Measurements from ENCODE around the gene TACSTD2.

DNA sequence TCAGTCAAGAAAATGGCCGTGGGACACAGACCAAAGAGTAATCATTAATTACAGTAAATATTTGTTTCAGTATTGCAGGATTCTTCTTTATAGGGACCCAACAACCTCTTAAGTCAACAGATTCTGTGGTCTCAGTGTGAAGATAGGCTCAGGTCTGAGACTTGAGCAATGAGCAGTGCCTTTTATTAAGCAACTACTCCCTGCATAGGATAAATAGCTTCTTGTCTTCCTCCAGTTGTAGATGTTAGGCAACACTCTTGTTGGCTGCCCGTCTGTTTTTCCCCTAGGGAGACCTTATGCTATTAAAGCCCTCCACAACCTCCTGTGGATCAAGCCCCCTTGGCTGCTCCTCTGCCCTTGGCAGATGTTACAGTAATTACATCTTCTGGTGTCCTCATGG is 28.7 kb downstream of the TACSTD2 start:
- no peak for TF ChIP-seq EZH2phosphoT487 (IDR thresholded peaks at IDR 0.05; ENCODE audit: borderline replicate concordance, low read length)
- TF ChIP-seq, protein P1, sequence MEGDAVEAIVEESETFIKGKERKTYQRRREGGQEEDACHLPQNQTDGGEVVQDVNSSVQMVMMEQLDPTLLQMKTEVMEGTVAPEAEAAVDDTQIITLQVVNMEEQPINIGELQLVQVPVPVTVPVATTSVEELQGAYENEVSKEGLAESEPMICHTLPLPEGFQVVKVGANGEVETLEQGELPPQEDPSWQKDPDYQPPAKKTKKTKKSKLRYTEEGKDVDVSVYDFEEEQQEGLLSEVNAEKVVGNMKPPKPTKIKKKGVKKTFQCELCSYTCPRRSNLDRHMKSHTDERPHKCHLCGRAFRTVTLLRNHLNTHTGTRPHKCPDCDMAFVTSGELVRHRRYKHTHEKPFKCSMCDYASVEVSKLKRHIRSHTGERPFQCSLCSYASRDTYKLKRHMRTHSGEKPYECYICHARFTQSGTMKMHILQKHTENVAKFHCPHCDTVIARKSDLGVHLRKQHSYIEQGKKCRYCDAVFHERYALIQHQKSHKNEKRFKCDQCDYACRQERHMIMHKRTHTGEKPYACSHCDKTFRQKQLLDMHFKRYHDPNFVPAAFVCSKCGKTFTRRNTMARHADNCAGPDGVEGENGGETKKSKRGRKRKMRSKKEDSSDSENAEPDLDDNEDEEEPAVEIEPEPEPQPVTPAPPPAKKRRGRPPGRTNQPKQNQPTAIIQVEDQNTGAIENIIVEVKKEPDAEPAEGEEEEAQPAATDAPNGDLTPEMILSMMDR (IDR thresholded peaks at IDR 0.05; ENCODE audit: low read depth, low read length, poor library complexity, severe bottlenecking) = no peak
